Ishikawa (cell line): ENCODE measurements around the gene PRRC2B.

Source experiments
- CEBPB ChIP-seq: IDR thresholded peaks from 2 replicates; pipeline ENCODE4 v1.6.1; 2012
- CREB1 ChIP-seq: IDR thresholded peaks from 2 replicates; pipeline ENCODE4 v1.6.1; 2012; ENCODE audit warnings: low read depth
- EGR1 ChIP-seq: IDR thresholded peaks from 2 replicates; pipeline ENCODE4 v1.6.1; 2012
- EP300 ChIP-seq: IDR thresholded peaks from 2 replicates; pipeline ENCODE4 v1.6.1; 2012; ENCODE audit warnings: borderline replicate concordance
- FOXM1 ChIP-seq: IDR thresholded peaks from 2 replicates; pipeline ENCODE4 v1.6.1; 2012; ENCODE audit warnings: low read depth, borderline replicate concordance
- MAX ChIP-seq: IDR thresholded peaks from 2 replicates; pipeline ENCODE4 v1.6.1; 2012
- NFIC ChIP-seq: IDR thresholded peaks from 2 replicates; pipeline ENCODE4 v1.6.1; 2012
- RAD21 ChIP-seq: IDR thresholded peaks from 2 replicates; pipeline ENCODE4 v1.6.1; 2012; ENCODE audit warnings: low read depth
- REST ChIP-seq: IDR thresholded peaks from 2 replicates; pipeline ENCODE4 v1.6.1; 2012; ENCODE audit warnings: low read depth, mild to moderate bottlenecking
- TAF1 ChIP-seq: IDR thresholded peaks from 2 replicates; pipeline ENCODE4 v1.6.1; 2012; ENCODE audit warnings: low read depth, mild to moderate bottlenecking
- TCF12 ChIP-seq: IDR thresholded peaks from 2 replicates; pipeline ENCODE4 v1.6.1; 2012; ENCODE audit warnings: low read depth
- TEAD4 ChIP-seq: IDR thresholded peaks from 2 replicates; pipeline ENCODE4 v1.6.1; 2012
- USF1 ChIP-seq: IDR thresholded peaks from 2 replicates; pipeline ENCODE4 v1.6.1; 2012
- YY1 ChIP-seq: IDR thresholded peaks from 2 replicates; pipeline ENCODE4 v1.6.1; 2012; ENCODE audit warnings: low read depth
- ZBTB7A ChIP-seq: IDR thresholded peaks from 2 replicates; pipeline ENCODE4 v1.6.1; 2012; ENCODE audit warnings: low read depth

The PRRC2B gene

GRCh38 chr9:131449276-131449675 lies 55.4 kb downstream of the PRRC2B start:
- no peak for TF ChIP-seq TCF12
- no peak for TF ChIP-seq YY1
- no peak for TF ChIP-seq ZBTB7A
- TF ChIP-seq RAD21, result no peak
- TF ChIP-seq REST, result no peak
- no peak for TF ChIP-seq TEAD4
- TF ChIP-seq CEBPB, result no peak
- TF ChIP-seq EGR1, result no peak
- TF ChIP-seq FOXM1, result no peak
- TF ChIP-seq MAX, result no peak
- TF ChIP-seq NFIC, result no peak

GRCh38 chr9:131454028-131454427 lies 60.1 kb downstream of the PRRC2B start:
- no peak for TF ChIP-seq CEBPB
- TF ChIP-seq YY1, result no peak
- TF ChIP-seq USF1, result no peak
- no peak for TF ChIP-seq FOXM1
- no peak for TF ChIP-seq ZBTB7A
- no peak for TF ChIP-seq MAX
- TF ChIP-seq NFIC, result no peak
- TF ChIP-seq CREB1, result no peak
- no peak for TF ChIP-seq RAD21
- no peak for TF ChIP-seq TAF1
- no peak for TF ChIP-seq TEAD4
- TF ChIP-seq EP300, result no peak
- no peak for TF ChIP-seq EGR1
- no peak for TF ChIP-seq REST
- no peak for TF ChIP-seq TCF12

GRCh38 chr9:131457746-131458145 lies 63.9 kb downstream of the PRRC2B start:
- TF ChIP-seq TEAD4 (no peak), REST (no peak), ZBTB7A (no peak), FOXM1 (no peak), TCF12 (no peak), TAF1 (no peak), EGR1 (no peak), MAX (no peak)

GRCh38 chr9:131459056-131459455 lies 65.2 kb downstream of the PRRC2B start:
- no peak for TF ChIP-seq MAX
- no peak for TF ChIP-seq EGR1
- no peak for TF ChIP-seq TEAD4
- no peak for TF ChIP-seq FOXM1
- TF ChIP-seq REST, result no peak
- TF ChIP-seq TAF1, result no peak
- no peak for TF ChIP-seq YY1
- TF ChIP-seq TCF12, result no peak
- TF ChIP-seq CEBPB, result no peak
- no peak for TF ChIP-seq NFIC
- TF ChIP-seq RAD21, result no peak
- no peak for TF ChIP-seq ZBTB7A
- TF ChIP-seq CREB1, result no peak
- TF ChIP-seq EP300, result no peak
- no peak for TF ChIP-seq USF1
